Astrocyte (in vitro differentiated cells and primary cell): ENCODE measurements around the gene PTGIS.

Experiments used
- CTCF ChIP-seq: IDR thresholded peaks from 2 replicates; pipeline ENCODE4 v1.5.1; 2011; ENCODE audit warnings: low read depth, mild to moderate bottlenecking, inconsistent platforms, low read length, moderate library complexity; ENCODE audit not compliant: insufficient read depth
- EZH2 ChIP-seq: IDR thresholded peaks from 2 replicates; pipeline ENCODE4 v1.6.1; 2012; ENCODE audit warnings: mild to moderate bottlenecking, low read length, inconsistent platforms; ENCODE audit not compliant: insufficient read depth

GRCh38 chr20:49477200-49477599 is 90.7 kb downstream of the PTGIS start:
- TF ChIP-seq CTCF, result no peak
- no peak for TF ChIP-seq EZH2
